T-helper 1 cell treated with Interleukin-12 subunit alpha and Interleukin-12 subunit beta and Interleukin-4 antibody, amounts not matched to agents 30 μg/mL and 1 μg/mL, for 36 hours (primary cell): ENCODE results near the gene RET.

Experiments
- H3K27ac Mint-ChIP-seq: one replicate; pipeline ENCODE4 v1.8.0; 2021; ENCODE audit warnings: mild to moderate bottlenecking, mixed read lengths
- H3K27me3 Mint-ChIP-seq: one replicate; pipeline ENCODE4 v1.8.0; 2021; ENCODE audit warnings: low read depth, mixed read lengths
- H3K36me3 Mint-ChIP-seq: one replicate; pipeline ENCODE4 v1.8.0; 2021; ENCODE audit warnings: low read depth, mixed read lengths
- H3K4me1 Mint-ChIP-seq: one replicate; pipeline ENCODE4 v1.8.0; 2021; ENCODE audit warnings: low read depth, mixed read lengths
- H3K4me3 Mint-ChIP-seq: one replicate; pipeline ENCODE4 v1.8.0; 2021; ENCODE audit warnings: mild to moderate bottlenecking, moderate library complexity, mixed read lengths
- H3K9me3 Mint-ChIP-seq: one replicate; pipeline ENCODE4 v1.8.0; 2021; ENCODE audit warnings: mixed read lengths

Gene RET

GRCh38 chr10:43064331-43065075, 12.4 kb upstream of the RET start:
- Mint-ChIP-seq H3K4me1 (no peaks in the 10 kb centered on the region), H3K4me3 (no peak overlapping the region), H3K36me3 (no peaks in the 10 kb centered on the region), H3K27me3 (no peaks in the 10 kb centered on the region), H3K27ac (no peak overlapping the region), H3K9me3 (no peaks in the 10 kb centered on the region)

DNA sequence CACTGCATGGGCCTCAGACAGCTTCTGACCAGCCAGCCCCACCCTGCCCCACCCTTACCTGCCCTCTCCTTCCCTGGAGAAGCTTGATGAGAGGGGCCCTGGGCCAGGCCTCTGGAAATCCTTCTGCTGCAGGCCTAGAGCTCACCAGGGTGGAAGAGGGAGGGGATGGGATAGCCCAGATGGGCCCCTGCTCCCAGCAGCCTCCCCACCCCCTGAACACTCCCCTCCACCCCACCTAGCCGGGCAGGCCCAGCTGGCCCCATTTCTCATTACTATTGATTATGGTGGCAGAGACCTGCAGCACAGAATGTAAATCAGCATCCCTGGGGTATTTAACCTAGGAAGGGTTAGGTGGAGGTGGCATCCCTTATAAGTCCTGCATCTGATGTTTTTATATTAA, 11.6 kb upstream of the RET start:
- Mint-ChIP-seq H3K27me3 (no peaks in the 10 kb centered on the region), H3K36me3 (no peaks in the 10 kb centered on the region), H3K4me3 (no peak overlapping the region), H3K27ac (no peak overlapping the region), H3K4me1 (no peaks in the 10 kb centered on the region), H3K9me3 (no peaks in the 10 kb centered on the region)

- Mint-ChIP-seq H3K4me1 (no peaks in the 10 kb centered on the region), H3K27ac (no peak overlapping the region), H3K9me3 (no peaks in the 10 kb centered on the region), H3K36me3 (no peaks in the 10 kb centered on the region), H3K27me3 (no peaks in the 10 kb centered on the region), H3K4me3 (no peak overlapping the region)
Measured at GRCh38 chr10:43065761-43066160, 11.1 kb upstream of the RET start.

- Mint-ChIP-seq H3K27ac (no peak overlapping the region), H3K4me3 (no peak overlapping the region), H3K4me1 (no peaks in the 10 kb centered on the region), H3K36me3 (no peaks in the 10 kb centered on the region), H3K27me3 (no peaks in the 10 kb centered on the region), H3K9me3 (no peaks in the 10 kb centered on the region)
Measured at GRCh38 chr10:43066481-43066880, 10.4 kb upstream of the RET start.

GRCh38 chr10:43067391-43068135, 9.3 kb upstream of the RET start:
- Mint-ChIP-seq H3K4me3 (no peak overlapping the region), H3K4me1 (no peaks in the 10 kb centered on the region), H3K9me3 (no peaks in the 10 kb centered on the region), H3K36me3 (no peaks in the 10 kb centered on the region), H3K27ac (no peak overlapping the region), H3K27me3 (no peaks in the 10 kb centered on the region)

DNA sequence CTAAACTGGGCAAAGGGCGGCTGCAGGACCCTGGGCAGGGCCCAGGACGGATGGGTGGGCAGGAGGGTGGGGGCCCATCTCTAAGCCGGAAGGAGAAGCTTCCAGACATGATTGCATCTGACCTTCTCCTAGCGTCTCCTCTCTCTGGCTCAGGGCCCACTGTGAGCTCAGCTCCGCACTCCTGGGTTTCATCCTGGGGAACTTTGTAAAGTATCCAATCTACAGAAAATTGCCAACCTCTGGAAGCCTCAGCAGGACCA, 8.8 kb upstream of the RET start:
- Mint-ChIP-seq H3K9me3 (no peaks in the 10 kb centered on the region), H3K36me3 (no peaks in the 10 kb centered on the region), H3K4me3 (no peak overlapping the region), H3K4me1 (no peaks in the 10 kb centered on the region), H3K27me3 (no peaks in the 10 kb centered on the region), H3K27ac (no peak overlapping the region)

GRCh38 chr10:43068471-43069210, 8.2 kb upstream of the RET start:
- Mint-ChIP-seq H3K27ac (no peak overlapping the region), H3K4me1 (no peaks in the 10 kb centered on the region), H3K27me3 (no peaks in the 10 kb centered on the region), H3K4me3 (no peak overlapping the region), H3K9me3 (no peaks in the 10 kb centered on the region), H3K36me3 (no peaks in the 10 kb centered on the region)

- Mint-ChIP-seq H3K4me1 (no peaks in the 10 kb centered on the region), H3K36me3 (no peaks in the 10 kb centered on the region), H3K27me3 (peaks cover 3% of the 10 kb centered on the region), H3K4me3 (no peak overlapping the region), H3K9me3 (no peaks in the 10 kb centered on the region), H3K27ac (no peak overlapping the region)
Measured at GRCh38 chr10:43069211-43069515, 7.7 kb upstream of the RET start.

DNA sequence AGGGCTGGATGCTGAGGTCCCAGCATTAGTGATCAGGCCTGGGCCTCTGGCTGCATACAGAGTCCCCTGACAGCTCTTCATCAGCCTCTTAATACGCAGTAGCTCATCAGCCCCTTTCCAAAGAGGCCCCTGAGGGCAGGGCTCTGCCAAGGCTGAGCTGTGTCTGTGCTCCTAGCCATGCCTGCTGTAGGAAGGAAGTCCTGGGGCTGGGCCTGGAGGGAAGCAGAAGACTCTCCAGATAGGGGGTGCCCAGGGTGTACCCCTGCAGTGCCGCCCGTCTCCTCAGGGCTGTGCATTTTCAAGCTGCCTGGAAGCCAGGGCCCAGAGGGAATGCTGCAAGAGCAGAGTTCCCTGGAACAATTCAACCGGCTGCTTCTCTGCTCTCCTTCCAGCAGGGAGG, 7.3 kb upstream of the RET start:
- H3K27me3 Mint-ChIP-seq = peaks cover 3% of the 10 kb centered on the region
- no peaks in the 10 kb centered on the region for H3K9me3 Mint-ChIP-seq
- H3K36me3 Mint-ChIP-seq = no peaks in the 10 kb centered on the region
- H3K27ac Mint-ChIP-seq = no peak overlapping the region
- no peak overlapping the region for H3K4me3 Mint-ChIP-seq
- H3K4me1 Mint-ChIP-seq = no peaks in the 10 kb centered on the region

DNA sequence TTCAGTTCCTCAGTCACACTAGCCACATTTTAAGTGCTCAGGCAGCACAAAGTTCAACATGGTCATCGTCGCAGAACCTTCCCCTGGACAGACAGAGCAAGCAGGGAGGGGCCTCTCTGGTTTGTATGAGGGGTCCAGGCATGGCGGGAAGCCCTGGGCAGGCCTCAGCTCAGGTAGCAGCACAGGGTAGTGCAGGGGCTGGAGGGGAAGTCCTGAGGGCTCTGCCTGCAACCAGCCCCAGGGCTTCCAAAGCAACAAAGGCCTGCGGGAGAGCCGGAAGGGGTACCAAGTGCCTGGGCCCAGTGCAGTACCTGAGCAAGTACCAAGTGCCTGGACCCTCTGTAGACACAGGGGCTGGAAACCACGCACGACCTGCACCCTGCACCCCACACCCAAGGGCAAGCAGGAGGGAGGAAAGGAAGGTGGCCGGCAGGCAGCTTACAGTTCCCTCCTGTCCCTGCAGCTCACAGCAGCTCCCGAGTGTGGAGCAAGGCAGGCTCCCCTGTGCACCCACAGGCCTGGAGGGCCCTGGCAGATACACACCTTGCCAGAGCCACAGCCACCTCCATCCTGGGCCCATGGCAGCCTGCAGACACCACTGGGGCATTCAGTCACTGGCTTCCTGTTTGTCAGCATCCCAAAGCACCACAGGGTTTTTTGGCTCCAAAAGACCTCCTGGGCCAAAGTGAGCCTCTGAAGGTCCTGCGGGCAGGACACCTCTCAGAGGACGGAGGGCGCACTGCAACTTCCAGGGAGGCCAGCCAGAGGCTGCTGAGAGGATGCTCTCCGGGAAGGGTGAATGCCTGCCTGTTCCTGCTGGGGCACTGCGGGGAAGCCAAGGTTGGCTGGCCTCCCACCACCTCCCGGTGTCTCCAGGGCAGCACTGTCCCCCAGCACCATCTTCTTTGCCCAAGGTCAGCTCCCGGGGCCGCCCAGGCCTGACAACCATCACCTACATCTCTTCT, 6.5 kb upstream of the RET start:
- H3K4me1 Mint-ChIP-seq = no peaks in the 10 kb centered on the region
- H3K4me3 Mint-ChIP-seq = no peak overlapping the region
- no peaks in the 10 kb centered on the region for H3K36me3 Mint-ChIP-seq
- H3K27ac Mint-ChIP-seq = no peak overlapping the region
- peaks cover 9% of the 10 kb centered on the region for H3K27me3 Mint-ChIP-seq
- no peaks in the 10 kb centered on the region for H3K9me3 Mint-ChIP-seq

DNA sequence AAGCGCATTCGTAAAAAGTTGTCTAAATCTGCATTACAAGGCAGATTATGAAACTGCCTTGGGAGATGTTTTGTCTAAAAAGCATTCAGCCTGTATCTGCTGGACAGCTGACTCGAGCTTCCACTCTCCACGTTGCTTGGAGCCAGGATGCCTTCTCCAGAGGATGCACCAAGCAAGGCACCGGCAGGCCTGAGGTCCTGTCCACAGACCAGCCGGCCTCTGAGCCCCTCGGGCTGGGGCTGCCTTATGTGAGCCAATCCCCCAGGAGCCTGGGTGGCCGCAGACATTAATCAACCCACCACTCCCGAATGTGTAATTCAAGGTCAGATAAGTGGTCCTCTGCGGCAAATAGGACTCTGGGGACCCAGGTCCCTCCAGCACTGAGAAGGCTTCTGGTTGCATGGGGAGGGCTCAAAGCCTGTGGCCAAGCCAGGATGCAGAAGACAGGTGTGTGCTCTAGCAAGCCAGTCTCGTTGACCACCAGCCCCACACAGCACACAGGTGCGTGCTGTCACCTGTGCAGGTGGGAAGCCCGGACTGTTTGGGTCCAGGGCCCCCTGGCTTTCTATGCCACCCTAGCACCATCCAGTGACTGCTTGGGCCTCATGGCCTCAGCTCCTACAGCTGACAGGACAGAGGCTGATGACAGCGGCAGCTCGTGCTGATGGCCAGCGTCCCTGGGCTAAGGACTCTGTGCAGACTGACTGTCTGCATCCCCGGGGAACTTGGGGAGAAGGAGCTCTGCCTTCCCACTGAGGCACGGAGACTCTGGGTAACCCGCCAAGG, 4.8 kb upstream of the RET start:
- Mint-ChIP-seq H3K4me3 (no peak overlapping the region), H3K9me3 (no peaks in the 10 kb centered on the region), H3K4me1 (peaks cover 5% of the 10 kb centered on the region), H3K27ac (no peak overlapping the region), H3K27me3 (peaks cover 20% of the 10 kb centered on the region), H3K36me3 (no peaks in the 10 kb centered on the region)

DNA sequence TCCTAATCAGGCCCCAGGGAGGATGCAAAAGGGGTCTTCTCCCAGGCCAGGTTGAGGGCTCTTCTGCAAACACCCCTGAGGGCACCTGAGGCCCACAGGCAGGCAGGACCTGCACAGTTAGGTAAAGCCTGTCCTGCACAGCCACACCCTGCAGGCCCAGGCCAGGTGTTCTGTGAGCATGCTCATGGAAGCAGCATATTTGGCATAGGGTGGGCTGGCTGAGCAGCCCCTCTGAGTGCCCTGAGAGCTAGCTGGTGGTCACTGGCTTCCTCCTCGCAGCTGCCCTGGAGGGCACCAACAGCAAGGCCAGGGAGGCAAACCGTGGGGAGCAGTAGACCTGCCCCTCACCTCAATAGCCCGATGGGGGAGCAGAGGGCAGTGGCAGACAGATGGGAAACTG, 3.7 kb upstream of the RET start:
- Mint-ChIP-seq H3K27ac (no peak overlapping the region), H3K36me3 (no peaks in the 10 kb centered on the region), H3K27me3 (peaks cover 27% of the 10 kb centered on the region), H3K9me3 (no peaks in the 10 kb centered on the region), H3K4me3 (no peak overlapping the region), H3K4me1 (peaks cover 7% of the 10 kb centered on the region)

DNA sequence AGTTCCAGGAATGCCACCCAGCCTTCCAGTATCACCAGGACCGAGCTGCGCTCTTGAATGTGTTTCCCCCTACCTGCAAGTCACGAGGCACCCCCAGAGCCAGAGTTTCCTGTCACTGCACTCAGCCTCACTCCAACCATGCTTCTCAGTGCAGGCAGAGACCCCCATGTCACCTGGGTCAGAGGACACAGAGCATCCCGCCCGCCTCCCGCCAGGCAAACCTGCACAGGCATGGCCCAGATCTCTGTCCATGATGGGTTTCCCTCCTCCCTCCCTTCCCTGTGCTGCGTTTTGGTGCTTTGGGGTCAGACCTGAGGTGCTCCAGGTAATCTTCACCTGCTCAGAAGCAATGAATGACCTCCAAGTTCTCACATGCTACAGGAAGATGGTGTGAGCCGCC, 3.1 kb upstream of the RET start:
- Mint-ChIP-seq H3K27me3 (peaks cover 32% of the 10 kb centered on the region), H3K4me3 (no peak overlapping the region), H3K9me3 (no peaks in the 10 kb centered on the region), H3K36me3 (no peaks in the 10 kb centered on the region), H3K27ac (no peak overlapping the region), H3K4me1 (peaks cover 9% of the 10 kb centered on the region)

DNA sequence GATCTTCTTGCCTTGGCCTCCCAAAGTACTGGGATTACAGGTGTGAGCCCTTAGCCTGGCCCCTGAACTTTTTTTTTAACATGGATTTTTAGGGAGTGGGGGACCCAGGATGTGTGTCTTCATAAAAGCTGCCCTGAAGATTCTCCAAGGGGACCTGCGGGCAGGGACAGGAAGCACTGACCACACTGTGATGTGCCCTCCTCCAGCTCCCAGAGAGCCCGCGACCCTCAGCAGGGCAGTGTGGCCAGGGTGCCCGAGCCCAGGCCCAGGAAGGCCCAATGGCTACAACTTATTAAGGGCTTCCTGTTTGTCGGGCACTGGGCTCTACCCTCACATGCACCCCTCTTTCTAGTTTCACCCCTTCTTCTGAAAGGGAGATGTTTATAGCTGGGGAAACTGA, 2.5 kb upstream of the RET start:
- peaks cover 39% of the 10 kb centered on the region for H3K27me3 Mint-ChIP-seq
- no peaks in the 10 kb centered on the region for H3K9me3 Mint-ChIP-seq
- no peaks in the 10 kb centered on the region for H3K36me3 Mint-ChIP-seq
- no peak overlapping the region for H3K27ac Mint-ChIP-seq
- H3K4me1 Mint-ChIP-seq = peaks cover 9% of the 10 kb centered on the region
- H3K4me3 Mint-ChIP-seq = no peak overlapping the region
